NCI-H128 (cell line): ENCODE results near the gene SEMA4D.

Experiments used
- DNase-seq: peaks from one replicate; lab custom pipeline; 2025; ENCODE audit not compliant: unreplicated experiment; lab: John Stamatoyannopoulos, UW

The SEMA4D gene

GRCh38 chr9:89502671-89503070 lies 4.8 kb upstream of the SEMA4D start:
- DNase-seq: no peak

DNA sequence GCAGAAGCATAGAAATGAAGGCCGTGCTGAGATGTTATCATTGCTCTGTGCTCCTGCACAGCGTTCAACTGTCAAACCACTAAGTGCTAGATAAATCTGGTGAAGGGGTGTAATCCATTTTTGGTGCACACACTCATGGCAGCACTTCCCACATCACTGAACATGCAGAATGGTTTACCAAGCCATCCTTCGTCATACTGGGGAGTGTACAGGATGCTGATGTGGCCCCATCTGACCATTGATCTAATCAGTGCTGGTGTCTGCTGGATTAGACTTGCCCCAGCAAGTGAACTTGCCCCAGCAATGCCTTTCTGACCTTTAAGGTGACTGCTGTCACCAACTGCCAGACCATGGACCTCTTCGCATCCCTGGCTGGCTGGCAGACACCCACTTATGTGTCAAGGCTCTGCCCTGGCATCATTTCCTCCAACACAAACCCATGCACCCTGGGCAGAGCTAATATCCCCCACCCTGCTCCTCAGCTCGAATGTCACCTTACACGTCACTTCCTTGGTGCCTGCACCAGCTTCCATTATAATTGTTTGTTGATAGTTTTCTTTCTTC lies 4.2 kb upstream of the SEMA4D start:
- DNase-seq: no peak

GRCh38 chr9:89501311-89501898 lies 3.5 kb upstream of the SEMA4D start:
- no peak for DNase-seq

- no peak for DNase-seq
Measured at GRCh38 chr9:89500008-89500407, 2.1 kb upstream of the SEMA4D start.

DNA sequence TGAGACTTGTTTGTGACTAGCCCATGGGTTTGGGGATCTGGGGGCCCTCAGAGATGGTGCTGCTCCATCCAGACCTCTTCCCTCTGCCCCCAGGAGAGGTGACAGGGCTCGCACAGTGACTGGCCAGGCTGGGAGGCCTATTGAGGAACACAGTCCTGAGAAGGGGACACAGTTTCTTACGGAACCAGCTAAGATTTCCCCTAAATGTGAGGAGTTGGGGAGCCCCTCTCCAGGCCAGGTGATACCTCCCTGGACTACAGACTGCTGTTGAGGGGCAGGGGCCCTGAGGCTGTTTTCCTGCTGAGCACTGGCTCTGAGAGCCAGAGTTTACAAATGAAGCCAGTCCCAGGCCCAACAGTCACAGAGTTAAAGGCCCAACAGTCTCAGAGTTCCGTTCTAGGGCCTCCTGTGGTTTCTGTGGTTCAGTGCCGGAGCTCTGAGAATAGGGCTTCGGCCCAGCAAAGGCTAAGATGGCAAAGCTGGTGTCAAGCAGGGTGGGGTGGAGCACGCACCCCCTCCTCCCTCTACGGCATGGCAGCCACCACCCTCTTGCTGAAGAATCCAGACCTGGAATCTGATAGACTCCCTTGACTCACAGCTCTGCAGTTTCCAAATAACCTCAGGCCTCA lies 1.1 kb upstream of the SEMA4D start:
- DNase-seq: no peak

- DNase-seq: no peak
Measured at GRCh38 chr9:89497257-89497963, 503 bp downstream of the SEMA4D start.

DNA sequence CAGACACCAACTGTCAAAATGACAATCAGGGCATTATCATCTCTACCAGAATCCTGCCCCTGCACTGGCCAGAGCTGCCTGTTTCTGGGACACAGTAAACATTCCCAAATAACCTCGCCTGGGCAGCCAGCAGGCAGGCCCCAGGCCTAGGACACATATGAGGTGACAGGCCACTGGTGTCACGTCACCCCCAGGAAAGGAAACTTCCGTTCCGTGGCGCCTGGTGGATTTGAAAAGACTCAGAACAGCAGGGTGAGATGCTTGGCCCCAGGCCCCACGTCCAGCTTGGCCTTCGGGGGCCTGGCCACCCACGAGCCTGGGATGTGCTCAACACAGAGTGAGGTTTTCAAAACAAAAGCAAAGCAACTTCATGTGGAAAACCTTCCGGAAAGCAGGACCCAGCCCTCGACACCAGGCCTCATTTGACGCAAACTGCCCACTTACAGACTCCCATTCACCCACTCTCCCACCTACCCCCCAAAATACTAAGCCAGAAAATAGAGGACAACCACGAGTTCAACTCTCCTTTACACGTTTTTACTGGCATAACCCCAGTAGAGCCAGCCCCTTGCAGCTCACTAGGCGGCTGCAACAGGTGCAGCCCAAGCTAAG lies 1.2 kb downstream of the SEMA4D start:
- DNase-seq: no peak

DNA sequence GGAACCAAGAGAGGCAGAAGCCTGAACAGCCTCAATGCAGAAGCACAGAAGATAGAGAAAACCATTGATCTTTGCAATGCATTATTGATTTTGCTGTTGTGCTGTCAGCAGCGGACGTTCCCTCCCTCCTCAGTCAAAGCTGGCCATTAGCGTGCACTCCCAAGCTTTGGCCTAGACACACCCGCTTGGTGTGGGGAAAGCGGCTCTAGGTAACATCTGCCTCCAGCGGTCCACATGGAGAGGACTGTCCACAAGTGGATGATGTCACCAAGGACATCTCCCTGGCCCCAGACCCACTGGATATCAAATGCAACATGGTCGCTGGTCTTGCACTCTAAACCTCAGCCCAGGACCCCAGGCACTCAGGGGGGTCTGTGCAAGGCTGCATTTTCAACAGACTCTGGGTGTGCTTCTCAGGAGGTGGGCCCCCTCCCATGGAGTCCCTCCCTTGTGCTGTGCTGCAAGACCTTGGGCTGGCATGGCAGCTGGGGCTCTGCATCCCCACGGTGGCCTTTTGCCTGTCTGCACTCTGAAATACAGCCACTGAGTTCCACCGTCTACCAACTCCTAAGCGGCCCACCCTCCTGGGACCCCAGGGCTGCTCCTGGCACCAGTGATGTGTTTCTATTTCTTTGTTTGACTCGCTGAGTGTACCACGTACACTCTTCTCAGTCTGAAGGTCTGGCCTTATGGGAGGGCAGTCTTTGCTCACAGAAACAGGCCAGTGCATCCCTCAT lies 1.9 kb downstream of the SEMA4D start:
- no peak for DNase-seq

DNA sequence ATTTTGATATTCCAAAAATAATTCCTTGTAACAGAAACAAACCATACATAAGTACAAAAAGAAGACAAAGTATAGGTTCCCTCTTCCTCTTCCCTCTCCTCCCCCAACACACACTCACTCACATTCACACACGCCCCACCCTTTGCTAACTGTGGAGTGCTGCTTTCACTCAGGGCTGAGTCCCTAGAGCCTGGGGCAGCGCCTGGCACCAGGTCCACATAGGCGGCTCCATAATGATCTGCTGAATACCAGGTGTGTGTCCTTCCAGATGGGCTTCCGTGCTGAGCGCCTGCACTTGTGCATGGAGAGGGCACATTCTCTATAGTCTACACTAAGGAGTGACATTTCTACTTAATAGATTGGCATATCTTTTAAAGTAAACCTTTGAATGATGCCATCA lies 3.7 kb downstream of the SEMA4D start:
- DNase-seq: no peak

- DNase-seq: no peak
Measured at GRCh38 chr9:89493671-89494070, 4.2 kb downstream of the SEMA4D start.

GRCh38 chr9:89493181-89493580 lies 4.7 kb downstream of the SEMA4D start:
- DNase-seq: no peak

- no peak for DNase-seq
Measured at GRCh38 chr9:89492586-89492985, 5.3 kb downstream of the SEMA4D start.

GRCh38 chr9:89491694-89492093 lies 6.2 kb downstream of the SEMA4D start:
- no peak for DNase-seq

DNA sequence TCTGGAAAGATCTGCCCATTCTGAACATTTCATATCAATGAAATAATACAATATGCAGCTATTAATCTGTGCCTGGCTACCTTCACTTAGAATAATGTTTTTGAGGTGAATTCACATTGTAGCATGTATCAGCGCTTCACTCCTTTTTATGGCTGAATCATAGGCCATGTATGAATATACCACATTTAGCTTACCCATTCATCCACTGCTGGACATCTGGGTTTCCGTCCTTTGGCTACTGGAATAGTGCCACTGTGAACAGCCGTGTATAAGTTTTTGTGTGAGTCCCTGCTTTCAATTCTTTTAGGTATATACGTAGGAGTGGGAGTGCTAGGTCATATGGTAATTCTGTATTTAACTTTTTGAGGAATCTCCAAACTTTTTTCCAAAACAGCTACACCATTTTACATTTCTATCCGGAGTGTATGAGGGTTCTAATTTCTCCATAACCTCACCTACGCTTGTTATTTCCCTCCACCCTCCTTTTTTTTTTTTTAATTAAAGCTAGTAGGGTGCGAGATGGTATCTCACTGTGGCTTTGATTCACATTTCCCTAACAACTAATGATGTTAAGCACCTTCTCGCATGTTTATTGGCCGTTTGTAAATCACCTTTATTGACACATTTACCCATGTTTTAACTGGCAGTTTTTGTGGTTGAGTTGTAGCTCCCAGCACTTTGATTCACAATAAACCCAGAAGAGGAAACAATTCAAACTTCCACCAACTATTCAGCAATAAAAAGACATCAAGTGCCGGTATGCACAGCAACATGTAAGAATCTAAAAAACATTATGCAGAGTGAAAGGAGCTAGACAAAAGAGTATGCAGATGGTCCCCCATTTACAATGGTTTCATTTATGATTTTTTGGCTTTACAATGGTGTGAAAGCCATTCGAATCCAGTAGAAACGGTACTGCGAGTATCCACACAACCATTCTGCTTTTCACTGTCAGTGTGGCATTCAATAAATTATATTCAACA lies 8.1 kb downstream of the SEMA4D start:
- no peak for DNase-seq

GRCh38 chr9:89488936-89489335 lies 9.0 kb downstream of the SEMA4D start:
- DNase-seq: no peak

- DNase-seq: no peak
Measured at GRCh38 chr9:89488131-89488530, 9.8 kb downstream of the SEMA4D start.

GRCh38 chr9:89486681-89487080 lies 11.2 kb downstream of the SEMA4D start:
- no peak for DNase-seq

GRCh38 chr9:89484475-89485404 lies 13.2 kb downstream of the SEMA4D start:
- DNase-seq: no peak
